HT1080 (cell line): ENCODE results near the gene KRTAP17-1. TPM values are rescaled to one million over a fixed set of nuclear protein-coding genes. Genes with fewer than 3 reads are reported as not detected.
"Not testable (repeated sequence)": the region's sequence is repeated elsewhere in the genome, so short reads cannot be mapped to it uniquely, and the experiment has no call there.

Source experiments
- DNase-seq: peaks from one replicate; pipeline ENCODE4 v3.0.0-alpha.2; 2015; ENCODE audit warnings: low read depth
- total RNA-seq: library from RNA; depleted of rRNA; stranded (reverse); fragments of >200 nt; shearing (Covaris generic); gene quantifications from 2 replicates; pipeline ENCODE4 v1.2.3, GENCODE V29; 2014

The KRTAP17-1 gene
- total RNA-seq, 1 experiment from 2014 or later = not detected

- DNase-seq = no peak
Observed at GRCh38 chr17:41304091-41304490, 11.4 kb downstream of the KRTAP17-1 start.

GRCh38 chr17:41302981-41303380 lies 12.5 kb downstream of the KRTAP17-1 start:
- DNase-seq = no peak

GRCh38 chr17:41301916-41302901 lies 13.3 kb downstream of the KRTAP17-1 start, which contains the start of gene KRTAP29-1:
Gene KRTAP29-1, minus strand, starts transcription at chr17:41302851. Its CDS starts 0 bp downstream, at chr17:41302851.
- no peak for DNase-seq

- DNase-seq = no peak
Observed at GRCh38 chr17:41301204-41301790, 14.2 kb downstream of the KRTAP17-1 start.

- no peak for DNase-seq
Observed at GRCh38 chr17:41298458-41299135, 16.9 kb downstream of the KRTAP17-1 start.

GRCh38 chr17:41296846-41297245 lies 18.7 kb downstream of the KRTAP17-1 start:
- no peak for DNase-seq

GRCh38 chr17:41294016-41294415 lies 21.5 kb downstream of the KRTAP17-1 start:
- no peak for DNase-seq

- DNase-seq = no peak
Observed at GRCh38 chr17:41287050-41287449, 28.5 kb downstream of the KRTAP17-1 start.

- DNase-seq = peak; percentile 3
Observed at GRCh38 chr17:41284546-41284945, 31.0 kb downstream of the KRTAP17-1 start.

- DNase-seq = peak; percentile 0
Observed at GRCh38 chr17:41284043-41284442, 31.5 kb downstream of the KRTAP17-1 start.

- peak; percentile 0 for DNase-seq
Observed at GRCh38 chr17:41278176-41278955, 37.1 kb downstream of the KRTAP17-1 start.

- DNase-seq = not testable (repeated sequence)
Observed at GRCh38 chr17:41275648-41276190, 39.8 kb downstream of the KRTAP17-1 start, which contains the start of gene KRTAP9-7. Gene KRTAP9-7, plus strand, starts transcription at chr17:41275698. Its CDS starts 0 bp downstream, at chr17:41275698.

- no peak for DNase-seq
Observed at GRCh38 chr17:41271858-41272257, 43.7 kb downstream of the KRTAP17-1 start.

- DNase-seq = not testable (repeated sequence)
Observed at GRCh38 chr17:41271323-41271722, 44.2 kb downstream of the KRTAP17-1 start.

GRCh38 chr17:41267711-41268110 lies 47.8 kb downstream of the KRTAP17-1 start:
- no peak for DNase-seq

GRCh38 chr17:41265078-41265477 lies 50.4 kb downstream of the KRTAP17-1 start, which contains the start of gene KRTAP9-6:
Gene KRTAP9-6, plus strand, starts transcription at chr17:41265378. Its CDS starts 0 bp downstream, at chr17:41265378.
- no peak for DNase-seq
